ENCODE data around the gene TRAPPC6A. TPM values are rescaled to one million over a fixed set of nuclear protein-coding genes. Genes with fewer than 3 reads are reported as not detected.

Gene TRAPPC6A
- total and polyA plus RNA-seq, 9 donors, result 1.8 to 33.7 (median 23.4) TPM

GRCh38 chr19:45139286-45140143, 38.5 kb downstream of the TRAPPC6A start:
- intact Hi-C loops (cut with DNase I), result no loop called here
- no peaks in the 10 kb centered on the region for H3K36me3 ChIP-seq

GRCh38 chr19:45138303-45138751, 39.7 kb downstream of the TRAPPC6A start:
- H3K4me3 ChIP-seq, result no peak overlapping the region
- H3K4me1 ChIP-seq (ENCODE audit: insufficient read depth), result no peaks in the 10 kb centered on the region
- intact Hi-C loops (cut with DNase I), result no loop called here
- DNase-seq, result no peak
- WGBS, 3 donors, result 84 to 86% (median 84%) methylated on average over 11 of the region's 11 CpGs
- no peak overlapping the region for H3K27ac ChIP-seq
- TF ChIP-seq CTCF (IDR thresholded peaks at IDR 0.05), result no peak
- no peak for TF ChIP-seq EP300 (IDR thresholded peaks at IDR 0.05)
- TF ChIP-seq POLR2A (IDR thresholded peaks at IDR 0.05), result no peak
- no peaks in the 10 kb centered on the region for H3K9me3 ChIP-seq
- no peaks in the 10 kb centered on the region for H3K36me3 ChIP-seq
- H3K27me3 ChIP-seq, result no peaks in the 10 kb centered on the region

More at GRCh38 chr19:45139286-45140143, 38.5 kb downstream of the TRAPPC6A start:
- no peak overlapping the region for H3K27ac ChIP-seq
- no peaks in the 10 kb centered on the region for H3K4me1 ChIP-seq (ENCODE audit: insufficient read depth)
- WGBS, 3 donors, result 90 to 92% (median 92%) methylated on average over 23 to 24 of the region's 24 CpGs
- H3K4me3 ChIP-seq, result no peak overlapping the region
- no peaks in the 10 kb centered on the region for H3K9me3 ChIP-seq
- no peak for DNase-seq
- no peaks in the 10 kb centered on the region for H3K27me3 ChIP-seq
- TF ChIP-seq CTCF (IDR thresholded peaks at IDR 0.05) (no peak), EP300 (IDR thresholded peaks at IDR 0.05) (no peak), POLR2A (IDR thresholded peaks at IDR 0.05) (no peak)

DNA sequence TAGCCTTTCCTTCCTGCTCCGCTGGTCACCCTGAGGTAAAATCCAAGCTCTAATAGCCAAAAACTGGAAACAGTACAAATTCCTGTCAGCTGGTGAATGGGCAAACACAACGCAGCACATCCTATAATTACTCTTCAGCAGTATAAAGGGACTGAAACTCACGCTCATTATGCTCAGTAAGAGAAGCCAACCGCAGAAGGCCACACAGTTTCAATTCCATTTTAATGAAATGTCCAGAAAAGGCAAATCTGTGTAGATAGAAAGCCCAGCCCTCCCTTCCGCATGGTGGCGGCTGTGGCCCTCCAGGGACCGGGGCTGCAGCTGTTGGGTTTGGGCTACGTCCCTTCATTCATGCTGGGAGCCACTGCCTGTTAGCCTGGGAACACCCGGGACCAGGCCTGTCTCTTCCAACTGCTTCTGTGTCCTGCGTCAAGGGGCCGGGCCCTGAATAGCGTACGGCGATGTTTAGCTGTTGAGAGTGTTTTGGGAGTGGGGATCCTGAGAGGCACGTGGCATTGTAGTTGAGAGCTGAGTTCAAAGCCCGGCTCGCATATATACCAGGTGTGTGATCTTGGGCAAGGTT, 40.8 kb downstream of the TRAPPC6A start:
- no peak for DNase-seq

DNA sequence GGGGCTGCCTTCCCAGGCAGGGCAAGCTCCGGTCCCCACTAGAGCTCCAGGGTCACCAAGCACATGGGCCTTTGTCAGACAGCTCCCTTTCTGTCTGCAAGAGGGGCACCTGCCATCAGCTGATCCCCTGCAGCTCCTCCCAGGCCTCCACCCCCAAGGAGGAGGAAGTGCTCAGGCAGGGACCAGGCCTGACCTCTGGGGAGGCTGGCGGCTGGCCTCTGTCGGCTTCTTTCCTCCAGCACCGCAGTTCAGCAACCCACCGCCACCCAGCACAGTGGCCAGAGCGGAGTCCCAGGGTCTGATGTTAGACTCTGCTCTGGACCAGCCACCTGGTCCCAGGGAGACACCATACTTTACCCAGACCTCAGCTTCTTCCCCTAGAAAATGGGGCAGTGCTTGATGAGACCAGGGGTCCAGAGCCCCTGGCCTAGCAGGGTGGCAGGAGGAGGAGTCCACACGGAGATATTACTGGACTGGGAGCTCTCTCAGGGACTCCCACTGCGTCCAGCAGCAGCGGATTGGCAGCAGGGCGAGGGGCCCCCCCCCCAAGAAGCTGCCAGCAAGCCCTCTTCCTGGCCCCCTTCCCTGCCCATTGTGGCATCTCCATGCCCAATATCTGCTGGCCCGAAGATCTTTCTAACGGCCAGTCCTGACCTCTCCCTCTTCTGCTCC, 41.4 kb downstream of the TRAPPC6A start:
- no peaks in the 10 kb centered on the region for H3K27me3 ChIP-seq
- no peak for DNase-seq
- 83 to 87% (median 86%) methylated on average over 12 of the region's 12 CpGs for WGBS, 3 donors
- no peaks in the 10 kb centered on the region for H3K4me1 ChIP-seq (ENCODE audit: insufficient read depth)
- no peaks in the 10 kb centered on the region for H3K36me3 ChIP-seq
- no peak for TF ChIP-seq EP300 (IDR thresholded peaks at IDR 0.05)
- no peak for TF ChIP-seq CTCF (IDR thresholded peaks at IDR 0.05)
- no peak for TF ChIP-seq POLR2A (IDR thresholded peaks at IDR 0.05)
- H3K9me3 ChIP-seq, result no peaks in the 10 kb centered on the region
- H3K4me3 ChIP-seq, result no peak overlapping the region
- intact Hi-C loops (cut with DNase I), result no loop called here
- no peak overlapping the region for H3K27ac ChIP-seq

More for the DNA sequence above, 40.8 kb downstream of the TRAPPC6A start:
- no peaks in the 10 kb centered on the region for H3K27me3 ChIP-seq
- intact Hi-C loops (cut with DNase I), result no loop called here
- H3K4me1 ChIP-seq (ENCODE audit: insufficient read depth), result no peaks in the 10 kb centered on the region
- H3K9me3 ChIP-seq, result no peaks in the 10 kb centered on the region
- H3K36me3 ChIP-seq, result no peaks in the 10 kb centered on the region
- WGBS, 3 donors, result 81 to 88% (median 84%) methylated on average over 17 of the region's 17 CpGs
- H3K27ac ChIP-seq, result no peak overlapping the region
- no peak overlapping the region for H3K4me3 ChIP-seq
- TF ChIP-seq EP300 (IDR thresholded peaks at IDR 0.05), result no peak

All from ovary (tissue), 9 donors.